ENCODE measurements around the gene PDE2A. TPM values are rescaled to one million over a fixed set of nuclear protein-coding genes. Genes with fewer than 3 reads are reported as not detected.

The PDE2A gene
- total RNA-seq, 1 donor from 2014 or later = 19.6 TPM

GRCh38 chr11:72602250-72602904, 71.8 kb downstream of the PDE2A start:
- no peak overlapping the region for H3K27ac ChIP-seq (replicated peaks)
- no peaks in the 10 kb centered on the region for H3K27me3 ChIP-seq (ENCODE audit: low read depth)
- H3K4me3 ChIP-seq = no peak overlapping the region
- intact Hi-C loops (cut with micrococcal nuclease) = no loop called here
- no peaks in the 10 kb centered on the region for H3K9me3 ChIP-seq (replicated peaks)
- H3K4me1 ChIP-seq = peaks cover 36% of the 10 kb centered on the region
- TF ChIP-seq CTCF (IDR thresholded peaks at IDR 0.05; ENCODE audit: borderline replicate concordance) = no peak
- H3K36me3 ChIP-seq = peaks cover 14% of the 10 kb centered on the region
- no peak for DNase-seq

- no peak for TF ChIP-seq CTCF (IDR thresholded peaks at IDR 0.05; ENCODE audit: borderline replicate concordance)
- H3K4me1 ChIP-seq = peaks cover 18% of the 10 kb centered on the region
- H3K4me3 ChIP-seq = no peak overlapping the region
- intact Hi-C loops (cut with micrococcal nuclease) = no loop called here
- H3K36me3 ChIP-seq = peaks cover 14% of the 10 kb centered on the region
- H3K27me3 ChIP-seq (ENCODE audit: low read depth) = no peaks in the 10 kb centered on the region
- DNase-seq = no peak
- H3K27ac ChIP-seq (replicated peaks) = no peak overlapping the region
- no peaks in the 10 kb centered on the region for H3K9me3 ChIP-seq (replicated peaks)
Observed at GRCh38 chr11:72600557-72600956, 73.7 kb downstream of the PDE2A start.

GRCh38 chr11:72599325-72600117, 74.7 kb downstream of the PDE2A start:
- H3K9me3 ChIP-seq (replicated peaks) = no peaks in the 10 kb centered on the region
- no peak for TF ChIP-seq CTCF (IDR thresholded peaks at IDR 0.05; ENCODE audit: borderline replicate concordance)
- no peak overlapping the region for H3K27ac ChIP-seq (replicated peaks)
- intact Hi-C loops (cut with micrococcal nuclease) = loop anchor here (5.0 kb wide), 1 partner anchor 43 kb away; no protein-coding TSS in a partner anchor
- H3K4me1 ChIP-seq = peaks cover 9% of the 10 kb centered on the region
- H3K27me3 ChIP-seq (ENCODE audit: low read depth) = no peaks in the 10 kb centered on the region
- no peak overlapping the region for H3K4me3 ChIP-seq
- no peak for DNase-seq
- peaks cover 9% of the 10 kb centered on the region for H3K36me3 ChIP-seq

GRCh38 chr11:72598906-72599305, 75.3 kb downstream of the PDE2A start:
- intact Hi-C loops (cut with micrococcal nuclease) = loop anchor here (5.0 kb wide), 1 partner anchor 43 kb away; no protein-coding TSS in a partner anchor
- Histone ChIP-seq H3K9me3 (replicated peaks) (no peaks in the 10 kb centered on the region), H3K27me3 (ENCODE audit: low read depth) (no peaks in the 10 kb centered on the region), H3K4me3 (no peak overlapping the region), H3K4me1 (peaks cover 9% of the 10 kb centered on the region), H3K36me3 (peaks cover 4% of the 10 kb centered on the region), H3K27ac (replicated peaks) (no peak overlapping the region)
- DNase-seq = peak; percentile 55
- peak; percentile 77 for TF ChIP-seq CTCF (IDR thresholded peaks at IDR 0.05; ENCODE audit: borderline replicate concordance)

GRCh38 chr11:72598466-72598865, 75.8 kb downstream of the PDE2A start:
- intact Hi-C loops (cut with micrococcal nuclease) = loop anchor here (5.0 kb wide), 1 partner anchor 44 kb away; no protein-coding TSS in a partner anchor

More at GRCh38 chr11:72598466-72598865, 75.8 kb downstream of the PDE2A start:
- H3K9me3 ChIP-seq (replicated peaks) = no peaks in the 10 kb centered on the region
- no peak overlapping the region for H3K27ac ChIP-seq (replicated peaks)
- DNase-seq = no peak
- no peak for TF ChIP-seq CTCF (IDR thresholded peaks at IDR 0.05; ENCODE audit: borderline replicate concordance)
- H3K36me3 ChIP-seq = no peaks in the 10 kb centered on the region
- H3K27me3 ChIP-seq (ENCODE audit: low read depth) = no peaks in the 10 kb centered on the region
- peaks cover 9% of the 10 kb centered on the region for H3K4me1 ChIP-seq
- H3K4me3 ChIP-seq = no peak overlapping the region
